HepG2 (cell line): ENCODE results near the gene EXOSC6. TPM values are rescaled to one million over a fixed set of nuclear protein-coding genes. Genes with fewer than 3 reads are reported as not detected.
A peak's percentile ranks its signal among the peaks of the same experiment; 100 is the strongest.

Experiments used
- CBFB ChIP-seq: sonication (generic); formaldehyde crosslinking; IDR thresholded peaks from 2 replicates; pipeline ENCODE4 v1.4.0; 2020; ENCODE audit warnings: missing genetic modification reagents
- CHD4 ChIP-seq: fragments of 200-600 bp; sonication (generic); IDR thresholded peaks from 2 replicates; pipeline ENCODE4 v1.7.0; 2017; ENCODE audit warnings: mild to moderate bottlenecking, low read length, borderline replicate concordance
- GZF1 ChIP-seq: sonication (generic); formaldehyde crosslinking; IDR thresholded peaks from 2 replicates; pipeline ENCODE4 v1.5.1; 2020; ENCODE audit warnings: mild to moderate bottlenecking, missing genetic modification reagents
- HOMEZ ChIP-seq: IDR thresholded peaks from 2 replicates; pipeline ENCODE4 v1.6.1; 2016; ENCODE audit warnings: low read depth
- KAT8 ChIP-seq: IDR thresholded peaks from 2 replicates; pipeline ENCODE4 v1.6.1; 2016; ENCODE audit warnings: missing genetic modification reagents, missing compliant biosample characterization
- NFKBIZ ChIP-seq: IDR thresholded peaks from 2 replicates; pipeline ENCODE4 v1.6.1; 2018; ENCODE audit warnings: missing genetic modification reagents, missing compliant biosample characterization
- NPAS2 ChIP-seq: sonication (generic); formaldehyde crosslinking; IDR thresholded peaks from 2 replicates; pipeline ENCODE4 v1.8.0; 2022; ENCODE audit warnings: mild to moderate bottlenecking, missing genetic modification reagents, borderline replicate concordance
- PPARG ChIP-seq: conservative IDR thresholded peaks from 2 replicates; pipeline ENCODE4 v1.6.1; 2016; ENCODE audit warnings: missing biosample characterization, missing genetic modification reagents
- RFXANK ChIP-seq: IDR thresholded peaks from 2 replicates; pipeline ENCODE4 v1.6.1; 2016
- SP140L ChIP-seq: sonication (generic); formaldehyde crosslinking; IDR thresholded peaks from 2 replicates; pipeline ENCODE4 v1.4.0; 2020; ENCODE audit warnings: missing genetic modification reagents, borderline replicate concordance
- TCF7 ChIP-seq: sonication (generic); IDR thresholded peaks from 2 replicates; pipeline ENCODE4 v1.6.1; 2016; ENCODE audit warnings: antibody characterized with exemption, low read depth
- TCF7L2 ChIP-seq: IDR thresholded peaks from 2 replicates; pipeline ENCODE4 v1.6.1; 2011; ENCODE audit warnings: mild to moderate bottlenecking, low read depth, low read length, moderate library complexity
- TSC22D2 ChIP-seq: sonication (generic); formaldehyde crosslinking; IDR thresholded peaks from 2 replicates; pipeline ENCODE4 v1.5.1; 2020; ENCODE audit warnings: missing genetic modification reagents, mild to moderate bottlenecking, borderline replicate concordance
- YY1 ChIP-seq: IDR thresholded peaks from 2 replicates; pipeline ENCODE4 v1.6.1; 2011; ENCODE audit warnings: low read length, low read depth, moderate library complexity, mild to moderate bottlenecking; ENCODE audit not compliant: insufficient read depth, insufficient replicate concordance
- ZBTB26 ChIP-seq: IDR thresholded peaks from 2 replicates; pipeline ENCODE4 v1.6.1; 2016; ENCODE audit warnings: missing compliant biosample characterization, missing genetic modification reagents, borderline replicate concordance
- ZNF224 ChIP-seq: sonication (generic); formaldehyde crosslinking; IDR thresholded peaks from 2 replicates; pipeline ENCODE4 v1.5.0; 2020; ENCODE audit warnings: mild to moderate bottlenecking, missing genetic modification reagents
- ZNF354B ChIP-seq: sonication (generic); formaldehyde crosslinking; IDR thresholded peaks from 2 replicates; pipeline ENCODE4 v1.8.0; 2022; ENCODE audit warnings: mild to moderate bottlenecking, missing genetic modification reagents
- ZNF446 ChIP-seq: sonication (generic); formaldehyde crosslinking; IDR thresholded peaks from 2 replicates; pipeline ENCODE4 v1.5.0; 2020; ENCODE audit warnings: mild to moderate bottlenecking, missing genetic modification reagents
- ZNF841 ChIP-seq: sonication (generic); formaldehyde crosslinking; IDR thresholded peaks from 2 replicates; pipeline ENCODE4 v1.8.1; 2023; ENCODE audit warnings: missing genetic modification reagents, borderline replicate concordance
- polyA plus RNA-seq, 8 experiments: library from polyadenylated mRNA; depleted of rRNA in 3 of 8; stranded (reverse) in 7 of 8; unstranded in 1 of 8; fragments of >200 nt; fragmentation: Illumina TruSeq in 4 of 8; extraction: Trizol in 4 of 8; gene quantifications; 2 replicates each; pipeline versions ENCODE4 v1.2.1 to v1.2.3, GENCODE V29; 2011 to 2016; ENCODE audit warnings: low read depth in 4 of 8, missing spikeins in 1 of 8, mixed read lengths in 1 of 8; ENCODE audit not compliant: insufficient read depth in 1 of 8
- total RNA-seq, 5 experiments: library from RNA; depleted of rRNA; stranded (reverse); fragments of >200 nt; fragmentation: Illumina TruSeq; extraction: Trizol; gene quantifications; 2 replicates each; pipeline ENCODE4 v1.2.3, GENCODE V29; 2016; ENCODE audit warnings: low read depth in 1 of 5
- TF ChIP-seq, protein P1 (sequence below): IDR thresholded peaks from 2 replicates; pipeline ENCODE4 v1.6.1; 2016; ENCODE audit warnings: control low read depth
- TF ChIP-seq, protein P2 (sequence below), 2 experiments: sonication (generic) in 1 of 2; formaldehyde crosslinking in 1 of 2; IDR thresholded peaks; 2 replicates each; pipeline versions ENCODE4 v1.4.0 to v1.6.1; 2016 to 2020; ENCODE audit warnings: borderline replicate concordance in 1 of 2, low read depth in 1 of 2, mild to moderate bottlenecking in 1 of 2, missing genetic modification reagents in 1 of 2

Gene EXOSC6
- total and polyA plus RNA-seq, 2 of the 13 experiments (the other 11 are each of a cell fraction or from before 2014, with no cell fraction given), result 13.1 to 39.9 TPM

DNA sequence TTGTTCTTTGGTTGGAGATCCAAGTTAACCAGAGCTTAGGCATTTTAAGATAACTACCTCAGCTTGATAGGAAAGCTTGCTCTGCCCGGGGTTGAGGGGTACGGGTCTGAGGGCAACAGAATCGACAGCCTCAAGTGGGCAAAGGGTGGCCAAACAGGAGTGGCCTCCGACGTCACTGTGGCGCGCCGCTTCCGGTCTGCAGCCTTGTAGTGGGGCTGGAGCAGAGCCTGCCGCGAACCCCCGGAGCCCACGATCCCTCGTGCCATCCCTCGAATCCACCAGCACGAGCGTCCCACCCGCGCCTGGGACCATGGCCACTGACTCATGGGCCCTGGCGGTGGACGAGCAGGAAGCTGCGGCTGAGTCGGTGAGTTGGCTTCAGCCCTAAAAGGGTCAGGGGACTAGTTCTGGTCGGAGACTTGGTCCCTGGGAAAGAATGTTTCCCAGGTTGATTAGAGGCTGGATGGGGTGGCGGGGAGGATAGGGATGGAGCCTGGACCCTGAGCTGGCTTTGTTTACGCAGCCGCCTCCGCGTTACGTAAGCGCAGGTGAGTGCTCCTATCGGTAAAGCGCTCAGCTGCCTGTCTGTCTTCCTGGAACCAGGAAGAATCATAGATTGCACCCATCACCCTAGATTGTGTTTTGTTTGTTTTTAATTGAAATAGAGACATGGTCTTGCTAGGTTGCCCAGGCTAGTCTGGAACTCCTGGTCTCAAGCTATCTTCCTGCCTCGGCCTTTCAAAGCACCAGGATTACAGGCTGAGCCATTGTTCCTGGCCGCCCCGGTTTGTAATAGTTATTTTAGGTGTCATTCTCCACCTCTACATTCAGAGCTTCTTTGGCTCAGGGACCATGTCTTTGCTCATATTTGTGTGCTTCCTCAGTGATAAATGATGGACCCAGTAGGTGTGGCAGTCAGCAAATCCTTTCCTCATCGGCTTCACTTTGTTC, 47.5 kb upstream of the EXOSC6 start, which contains the start of gene DDX19B (continued):
- TF ChIP-seq, protein P1, sequence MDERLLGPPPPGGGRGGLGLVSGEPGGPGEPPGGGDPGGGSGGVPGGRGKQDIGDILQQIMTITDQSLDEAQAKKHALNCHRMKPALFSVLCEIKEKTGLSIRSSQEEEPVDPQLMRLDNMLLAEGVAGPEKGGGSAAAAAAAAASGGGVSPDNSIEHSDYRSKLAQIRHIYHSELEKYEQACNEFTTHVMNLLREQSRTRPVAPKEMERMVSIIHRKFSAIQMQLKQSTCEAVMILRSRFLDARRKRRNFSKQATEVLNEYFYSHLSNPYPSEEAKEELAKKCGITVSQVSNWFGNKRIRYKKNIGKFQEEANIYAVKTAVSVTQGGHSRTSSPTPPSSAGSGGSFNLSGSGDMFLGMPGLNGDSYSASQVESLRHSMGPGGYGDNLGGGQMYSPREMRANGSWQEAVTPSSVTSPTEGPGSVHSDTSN (CRISPR knock-in tag), result peak; percentile 14; the same call in 1 of the 2 replicates
- TF ChIP-seq NFKBIZ (no peak), HOMEZ (CRISPR knock-in tag) (peak; percentile 54), YY1 (no peak), TCF7L2 (no peak), PPARG (peak; percentile 56; the same call in 1 of the 2 replicates), CBFB (peak; percentile 73; the same call in 1 of the 2 replicates), ZNF446 (no peak; the same call in 1 of the 2 replicates), TCF7 (no peak; the same call in 1 of the 2 replicates), ZNF224 (no peak; the same call in 1 of the 2 replicates), GZF1 (CRISPR knock-in tag) (peak; percentile 61; the same call in 1 of the 2 replicates), NPAS2 (CRISPR knock-in tag) (no peak), KAT8 (CRISPR knock-in tag) (peak; percentile 98), SP140L (CRISPR knock-in tag) (no peak), CHD4 (no peak), ZBTB26 (CRISPR knock-in tag) (peak; percentile 85; the same call in 1 of the 2 replicates), RFXANK (CRISPR knock-in tag) (no peak; the same call in 1 of the 2 replicates), ZNF841 (CRISPR knock-in tag) (no peak), ZNF354B (CRISPR knock-in tag) (peak; percentile 96), TSC22D2 (CRISPR knock-in tag) (peak; percentile 39; the same call in 1 of the 2 replicates)
- TF ChIP-seq, protein P2, sequence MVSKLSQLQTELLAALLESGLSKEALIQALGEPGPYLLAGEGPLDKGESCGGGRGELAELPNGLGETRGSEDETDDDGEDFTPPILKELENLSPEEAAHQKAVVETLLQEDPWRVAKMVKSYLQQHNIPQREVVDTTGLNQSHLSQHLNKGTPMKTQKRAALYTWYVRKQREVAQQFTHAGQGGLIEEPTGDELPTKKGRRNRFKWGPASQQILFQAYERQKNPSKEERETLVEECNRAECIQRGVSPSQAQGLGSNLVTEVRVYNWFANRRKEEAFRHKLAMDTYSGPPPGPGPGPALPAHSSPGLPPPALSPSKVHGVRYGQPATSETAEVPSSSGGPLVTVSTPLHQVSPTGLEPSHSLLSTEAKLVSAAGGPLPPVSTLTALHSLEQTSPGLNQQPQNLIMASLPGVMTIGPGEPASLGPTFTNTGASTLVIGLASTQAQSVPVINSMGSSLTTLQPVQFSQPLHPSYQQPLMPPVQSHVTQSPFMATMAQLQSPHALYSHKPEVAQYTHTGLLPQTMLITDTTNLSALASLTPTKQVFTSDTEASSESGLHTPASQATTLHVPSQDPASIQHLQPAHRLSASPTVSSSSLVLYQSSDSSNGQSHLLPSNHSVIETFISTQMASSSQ (IDR thresholded peaks at IDR 0.05; ENCODE audit: low read depth), result no peak
- TF ChIP-seq, protein P2 (CRISPR knock-in tag; IDR thresholded peaks at IDR 0.05; ENCODE audit: borderline replicate concordance), result peak; percentile 29; the same call in 1 of the 2 replicates
